Measurements from ENCODE around the gene IGF2BP2.

DNA sequence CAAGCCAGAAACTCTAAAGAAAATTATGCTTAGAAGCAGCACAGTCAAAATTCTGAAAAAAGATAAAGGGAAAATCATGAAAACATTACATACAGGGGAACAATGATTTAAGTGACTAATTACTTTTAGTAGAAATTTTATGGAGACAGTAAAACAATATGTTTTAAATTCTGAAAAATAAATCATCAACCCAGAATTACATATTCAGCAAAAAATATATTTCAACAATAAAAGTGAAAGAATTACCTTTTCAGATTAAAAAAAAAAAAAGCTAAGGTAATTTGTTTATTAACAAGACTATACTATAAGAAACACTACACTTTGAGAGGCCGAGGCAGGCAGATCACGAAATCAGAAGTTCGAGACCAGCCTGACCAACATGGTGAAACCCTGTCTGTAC, 32.4 kb upstream of the IGF2BP2 start:
- TF ChIP-seq, protein P1, sequence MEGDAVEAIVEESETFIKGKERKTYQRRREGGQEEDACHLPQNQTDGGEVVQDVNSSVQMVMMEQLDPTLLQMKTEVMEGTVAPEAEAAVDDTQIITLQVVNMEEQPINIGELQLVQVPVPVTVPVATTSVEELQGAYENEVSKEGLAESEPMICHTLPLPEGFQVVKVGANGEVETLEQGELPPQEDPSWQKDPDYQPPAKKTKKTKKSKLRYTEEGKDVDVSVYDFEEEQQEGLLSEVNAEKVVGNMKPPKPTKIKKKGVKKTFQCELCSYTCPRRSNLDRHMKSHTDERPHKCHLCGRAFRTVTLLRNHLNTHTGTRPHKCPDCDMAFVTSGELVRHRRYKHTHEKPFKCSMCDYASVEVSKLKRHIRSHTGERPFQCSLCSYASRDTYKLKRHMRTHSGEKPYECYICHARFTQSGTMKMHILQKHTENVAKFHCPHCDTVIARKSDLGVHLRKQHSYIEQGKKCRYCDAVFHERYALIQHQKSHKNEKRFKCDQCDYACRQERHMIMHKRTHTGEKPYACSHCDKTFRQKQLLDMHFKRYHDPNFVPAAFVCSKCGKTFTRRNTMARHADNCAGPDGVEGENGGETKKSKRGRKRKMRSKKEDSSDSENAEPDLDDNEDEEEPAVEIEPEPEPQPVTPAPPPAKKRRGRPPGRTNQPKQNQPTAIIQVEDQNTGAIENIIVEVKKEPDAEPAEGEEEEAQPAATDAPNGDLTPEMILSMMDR (IDR thresholded peaks at IDR 0.05 in 8 of 11, conservative IDR thresholded peaks at IDR 0.05 in 3 of 11): no peak
- TF ChIP-seq POLR2A (IDR thresholded peaks at IDR 0.05): no peak
